GM21528 (cell line): Measurements from ENCODE around the gene SHH.

Source experiments
- ATAC-seq: cut with Tn5 transposase; IDR thresholded peaks from one replicate; pipeline ENCODE4 v1.9.1; 2021; ENCODE audit warnings: mild to moderate bottlenecking, moderate library complexity; ENCODE audit not compliant: unreplicated experiment, low FRiP score

Gene SHH

DNA sequence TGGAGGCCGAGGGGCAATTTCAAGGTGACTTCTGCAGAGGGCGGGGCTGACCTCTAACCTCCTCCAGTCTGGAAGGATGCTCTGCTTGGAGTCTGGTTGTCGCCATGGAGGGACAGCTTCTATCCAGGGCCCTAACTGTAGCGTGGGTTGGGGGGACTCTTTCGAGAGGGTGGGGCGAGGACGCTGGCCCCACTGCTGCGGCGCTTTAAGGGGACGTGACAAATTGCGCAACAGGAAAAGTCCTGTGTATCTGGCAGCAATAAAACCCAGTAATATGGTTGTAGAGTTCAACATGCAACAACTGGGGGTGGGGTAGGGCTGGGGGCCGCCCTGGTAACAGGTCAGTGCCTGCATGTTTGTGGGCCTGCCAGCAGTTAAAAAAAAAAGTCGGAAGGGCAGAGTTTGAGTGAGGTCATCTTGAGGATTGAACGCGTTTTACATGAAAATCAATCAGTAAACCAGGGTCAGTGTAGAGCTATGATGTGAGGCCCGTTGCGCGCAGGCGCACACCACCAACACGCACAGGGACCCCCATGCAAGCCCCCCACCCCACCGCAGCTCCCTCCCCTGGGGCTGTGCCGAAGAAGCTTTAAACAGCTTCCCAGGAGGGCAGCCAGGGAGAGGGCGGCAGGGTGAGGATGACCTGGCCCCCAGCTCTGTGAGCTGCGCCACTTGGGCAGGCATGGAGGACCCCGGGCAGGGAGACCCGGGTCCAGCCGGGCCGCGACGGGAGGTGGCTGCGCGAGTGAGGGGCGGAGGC, 4.3 kb downstream of the SHH start:
- no peak for ATAC-seq

DNA sequence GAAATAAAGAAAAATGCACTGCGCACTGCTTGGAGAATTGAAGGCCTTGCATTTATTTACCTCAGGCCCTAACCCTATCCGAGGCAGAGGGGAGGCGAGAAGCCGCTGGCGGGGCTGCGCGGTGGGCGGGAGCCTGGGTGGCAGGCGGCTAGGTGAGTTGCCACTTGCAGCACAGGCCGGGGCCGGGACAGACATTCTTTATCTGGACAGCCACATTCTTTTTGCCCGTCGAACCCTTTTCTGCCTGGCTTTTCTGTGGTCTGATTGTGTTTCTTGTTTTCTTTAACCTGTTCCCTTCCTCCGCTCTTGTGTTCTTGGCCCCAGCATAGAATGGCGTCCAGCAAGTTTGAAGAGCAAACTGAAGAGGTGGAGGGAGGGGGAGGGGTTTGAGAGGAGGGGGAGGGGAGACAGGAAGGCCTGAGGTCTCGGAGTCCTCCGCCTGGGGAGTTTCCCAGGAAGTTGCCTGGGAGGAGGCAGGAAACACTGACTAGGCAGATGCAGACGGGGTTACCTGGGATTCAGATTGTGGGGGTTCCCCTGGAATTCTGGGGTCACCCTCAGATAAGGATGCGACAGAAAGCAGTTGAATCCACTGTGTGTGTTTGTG, 5.1 kb downstream of the SHH start:
- no peak for ATAC-seq

DNA sequence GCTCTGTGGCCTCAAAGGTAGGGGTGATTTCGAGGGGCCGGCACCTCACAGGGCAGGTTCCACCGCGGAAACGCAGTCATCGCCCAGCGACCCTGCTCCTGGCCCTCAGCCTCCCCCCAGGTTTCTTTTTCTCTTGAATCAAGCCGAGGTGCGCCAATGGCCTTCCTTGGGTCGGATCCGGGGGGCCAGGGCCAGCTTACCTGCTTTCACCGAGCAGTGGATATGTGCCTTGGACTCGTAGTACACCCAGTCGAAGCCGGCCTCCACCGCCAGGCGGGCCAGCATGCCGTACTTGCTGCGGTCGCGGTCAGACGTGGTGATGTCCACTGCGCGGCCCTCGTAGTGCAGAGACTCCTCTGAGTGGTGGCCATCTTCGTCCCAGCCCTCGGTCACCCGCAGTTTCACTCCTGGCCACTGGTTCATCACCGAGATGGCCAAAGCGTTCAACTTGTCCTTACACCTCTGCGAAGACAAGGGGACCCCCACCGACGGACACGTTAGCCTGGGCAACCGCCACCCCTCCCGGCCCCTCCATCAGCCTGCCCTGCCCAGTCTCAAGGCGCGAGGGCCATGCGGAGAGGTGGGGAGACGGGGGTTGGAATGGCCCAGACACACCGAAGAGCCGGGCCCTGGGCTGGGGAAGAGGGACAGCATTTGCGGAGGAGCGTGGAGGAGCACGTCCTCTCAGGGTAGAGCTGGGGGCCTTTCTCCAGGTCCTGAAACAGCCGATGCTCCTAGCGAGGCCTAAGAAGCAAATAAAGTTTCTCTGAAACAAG, 6.0 kb downstream of the SHH start:
- no peak for ATAC-seq

DNA sequence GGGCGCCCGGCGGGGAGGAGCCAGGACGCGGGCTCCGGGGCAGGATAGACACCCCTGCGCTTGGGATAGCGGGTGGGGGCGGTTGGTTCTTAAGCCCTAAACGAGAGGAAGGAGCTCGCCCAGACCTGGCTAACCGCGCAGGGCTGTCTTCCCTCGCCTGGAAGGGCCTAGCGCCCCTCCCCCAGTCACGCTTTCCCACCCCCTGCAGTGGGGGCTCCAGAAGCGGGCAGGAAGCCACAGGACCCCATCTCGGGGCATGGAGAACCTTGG, 6.5 kb downstream of the SHH start:
- ATAC-seq, result peak; percentile 4

DNA sequence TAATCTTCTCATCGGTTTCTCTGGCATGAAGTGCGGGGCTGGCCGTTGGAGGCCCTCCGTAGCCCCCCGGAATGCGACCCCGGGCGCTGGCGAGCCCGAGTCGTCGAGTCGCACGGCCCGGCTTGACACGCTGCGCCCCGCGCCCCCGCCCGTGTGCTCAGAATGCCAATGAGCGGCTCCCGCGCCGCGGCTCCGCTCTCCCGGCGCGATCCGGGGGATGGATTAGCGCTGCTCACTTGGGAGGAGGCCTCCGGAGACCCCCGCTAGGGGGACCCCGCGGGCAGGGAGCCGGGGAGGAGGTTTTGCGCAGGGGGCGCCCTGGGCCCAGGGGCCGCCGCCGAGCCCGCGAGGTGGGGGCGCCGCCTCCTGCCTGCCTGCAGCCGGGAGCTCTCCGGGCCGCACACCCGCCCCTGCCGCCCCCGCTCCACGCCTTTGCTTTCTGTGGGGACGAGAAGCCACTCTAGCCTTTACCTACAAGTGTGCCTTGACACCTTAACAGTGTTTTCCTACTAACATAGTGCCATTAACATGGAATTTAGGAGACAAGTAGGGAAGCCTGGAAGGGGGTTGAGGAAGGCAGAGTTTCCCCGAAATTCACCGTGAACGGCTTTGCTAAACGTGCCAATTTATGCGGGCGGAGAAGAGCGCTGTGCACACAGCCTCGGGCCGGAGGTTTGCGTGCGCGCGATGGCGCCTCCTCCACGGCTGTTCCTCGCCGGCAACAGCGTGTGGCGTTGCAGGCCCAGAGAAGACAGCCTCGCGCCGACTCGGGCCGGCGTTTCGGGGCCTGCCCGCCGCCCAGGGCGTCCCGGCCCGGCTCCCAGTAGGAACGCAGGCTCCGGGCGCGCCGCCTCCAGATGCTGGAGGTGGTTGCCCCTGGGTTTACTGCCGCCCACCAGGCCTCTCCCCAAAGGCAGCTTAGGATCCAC, 7.1 kb downstream of the SHH start:
- peak; percentile 41 for ATAC-seq

DNA sequence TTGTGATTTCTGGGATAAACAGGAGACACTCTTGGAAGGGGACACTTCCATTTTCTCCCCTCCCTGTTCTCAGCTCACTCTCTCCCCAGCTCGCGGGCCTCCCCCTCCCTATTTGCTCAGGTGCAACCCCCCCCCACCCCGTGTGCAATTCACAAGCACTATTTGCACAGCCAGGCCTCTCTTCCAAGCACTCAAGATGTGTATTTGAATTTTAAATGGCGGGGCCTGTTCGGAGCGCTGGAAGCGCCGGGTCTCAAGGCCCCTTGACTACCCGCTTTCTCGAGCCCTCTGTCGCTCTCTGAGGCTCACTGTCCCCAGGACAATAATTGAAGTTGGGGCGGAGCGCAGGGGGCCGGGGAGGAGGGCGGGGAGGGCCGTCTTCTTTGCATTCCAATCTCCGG, 7.8 kb downstream of the SHH start:
- ATAC-seq, result no peak

DNA sequence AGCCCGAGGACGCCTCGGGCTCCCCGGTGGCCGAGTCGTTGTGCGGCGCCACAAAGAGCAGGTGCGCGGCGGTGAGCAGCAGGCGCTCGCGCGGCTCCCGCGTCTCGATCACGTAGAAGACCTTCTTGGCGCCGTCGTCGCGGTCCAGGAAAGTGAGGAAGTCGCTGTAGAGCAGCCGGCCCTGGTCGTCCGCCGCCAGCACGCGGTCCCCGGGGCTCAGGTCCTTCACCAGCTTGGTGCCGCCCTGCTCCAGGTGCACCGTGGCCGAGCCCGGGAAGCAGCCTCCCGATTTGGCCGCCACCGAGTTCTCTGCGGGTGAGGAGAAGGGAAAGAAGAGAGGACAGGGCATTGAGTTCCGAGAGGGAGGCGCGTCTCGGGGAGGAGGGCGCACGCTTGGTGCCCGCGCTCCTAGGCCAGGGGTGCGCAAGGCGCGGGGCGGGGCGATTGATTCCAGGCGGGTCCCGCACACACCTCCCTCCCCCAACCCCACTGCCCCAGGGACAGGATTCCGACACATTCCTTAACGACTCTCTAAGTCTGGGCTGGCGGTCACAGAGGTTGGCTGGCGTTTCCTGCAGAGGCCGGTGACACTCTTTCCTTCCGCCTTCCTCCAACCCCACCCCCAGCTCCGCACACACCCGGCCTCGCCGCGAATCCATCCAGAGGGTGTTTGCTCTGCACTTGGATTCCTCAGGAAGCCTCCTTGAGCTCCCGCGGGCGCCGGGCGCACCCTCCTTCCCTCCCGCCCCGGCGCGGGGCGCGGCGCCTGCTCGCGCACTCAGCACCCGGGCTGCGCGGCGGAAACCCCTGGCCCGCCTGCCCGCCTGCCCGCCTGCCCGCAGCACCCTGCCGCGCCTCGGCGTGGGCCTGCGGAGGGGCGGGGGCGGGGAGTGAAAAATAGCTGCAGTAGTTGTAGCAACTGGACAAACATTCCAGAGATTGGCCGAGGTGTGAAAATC, 8.6 kb downstream of the SHH start:
- ATAC-seq, result no peak

DNA sequence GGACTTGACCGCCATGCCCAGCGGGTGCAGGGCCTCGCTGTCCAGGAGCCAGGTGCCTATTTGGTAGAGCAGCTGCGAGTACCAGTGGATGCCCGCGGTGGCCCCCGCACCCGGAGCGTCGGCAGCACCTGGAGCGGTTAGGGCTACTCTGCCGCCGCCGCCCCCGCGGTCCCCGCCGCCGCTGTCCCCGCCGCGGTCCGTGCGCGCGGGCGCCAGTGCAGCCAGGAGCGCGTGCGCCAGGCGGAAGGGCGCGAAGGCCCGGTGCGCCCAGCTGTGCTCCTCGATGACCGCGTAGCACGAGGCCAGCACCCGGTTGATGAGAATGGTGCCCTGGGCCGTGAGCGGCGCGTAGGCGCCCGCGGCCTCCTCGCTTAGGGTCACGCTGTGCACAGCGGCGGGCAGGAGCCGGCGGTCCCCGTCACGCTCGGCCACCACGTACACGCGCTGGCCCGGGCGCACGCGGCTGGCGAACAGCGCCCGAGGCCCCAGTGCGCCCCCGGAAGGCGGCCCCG, 9.3 kb downstream of the SHH start:
- no peak for ATAC-seq

DNA sequence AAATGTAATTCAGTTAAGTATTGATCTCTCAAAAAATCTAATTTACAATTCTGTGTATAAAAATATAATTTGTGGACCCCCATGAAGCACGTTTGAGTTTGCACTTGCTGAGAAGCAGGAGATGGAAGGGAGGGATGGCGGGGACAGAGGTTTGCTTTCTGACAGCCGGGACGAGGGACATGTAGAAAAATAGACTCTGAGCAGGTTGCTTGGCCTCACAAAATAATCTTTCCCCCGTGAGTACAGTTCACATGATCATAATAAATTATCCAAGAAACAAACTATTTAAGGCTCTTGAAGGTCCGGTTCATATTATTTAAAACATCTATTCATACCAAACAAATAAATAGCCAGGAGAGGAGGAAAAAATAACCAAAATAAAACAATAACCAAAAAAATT, 10.0 kb downstream of the SHH start:
- no peak for ATAC-seq

DNA sequence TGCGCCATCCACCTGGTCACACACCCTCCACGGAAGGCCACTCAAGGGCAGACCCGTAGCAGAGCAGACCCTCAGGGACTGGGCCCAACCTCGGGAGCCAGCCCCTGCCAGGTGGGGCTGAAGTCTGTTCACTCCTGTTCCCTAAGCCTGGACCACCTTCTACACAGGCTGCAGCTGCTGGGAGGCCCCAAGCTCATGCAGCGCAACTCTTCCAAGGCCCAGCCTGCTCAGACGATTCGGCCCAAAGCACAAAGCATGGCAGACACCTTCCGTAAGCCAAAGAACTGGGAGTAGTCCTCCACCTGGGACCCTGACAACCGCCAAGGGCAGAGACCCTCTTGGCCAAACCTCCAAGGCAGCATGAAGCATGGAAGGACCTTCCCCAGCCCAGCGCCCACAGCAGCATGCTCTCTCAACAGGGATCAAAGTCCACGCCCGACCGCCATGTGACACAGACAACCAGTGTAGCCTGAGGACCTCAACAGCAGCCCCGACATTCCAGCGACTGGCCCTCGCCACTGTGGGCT, 11.5 kb downstream of the SHH start:
- ATAC-seq, result no peak

DNA sequence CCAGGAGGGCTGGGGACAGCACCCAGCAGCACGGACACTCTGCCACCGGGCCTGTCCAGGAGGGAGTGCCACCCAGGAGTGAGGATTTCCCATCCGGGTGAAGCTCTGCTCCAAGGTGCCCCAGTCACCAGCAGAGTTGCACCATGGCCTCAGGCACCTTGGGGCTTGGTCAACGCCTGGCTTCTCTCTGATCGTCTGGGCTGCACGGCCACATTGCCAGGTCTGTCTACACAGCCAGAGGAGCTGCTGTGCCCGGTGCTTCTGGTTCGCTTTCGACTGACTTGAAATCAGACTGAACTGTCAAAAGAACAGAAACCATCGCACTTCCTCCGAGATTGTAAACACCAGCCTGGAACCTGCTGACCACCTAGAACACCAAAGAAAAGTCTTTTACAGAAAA, 12.0 kb downstream of the SHH start:
- no peak for ATAC-seq

DNA sequence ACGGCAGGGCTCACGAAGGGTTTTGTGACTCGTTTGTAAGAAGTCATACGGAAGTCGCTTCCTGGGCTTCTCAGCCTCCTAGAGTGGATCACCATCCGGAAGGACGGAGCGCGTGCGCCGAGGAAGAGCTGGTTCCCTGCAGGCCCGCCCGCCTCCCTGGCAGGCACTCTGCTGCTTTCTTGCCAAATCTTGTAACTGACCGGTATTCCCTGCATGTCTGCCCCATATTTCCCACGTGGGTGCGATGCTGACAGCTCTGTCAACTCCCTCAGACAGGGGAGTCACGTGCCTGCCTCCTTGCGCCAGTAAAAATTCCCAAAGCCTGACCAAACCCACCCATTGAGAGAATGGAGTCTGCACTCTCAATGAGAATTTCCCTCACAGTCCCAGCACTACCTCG, 12.7 kb downstream of the SHH start:
- no peak for ATAC-seq

DNA sequence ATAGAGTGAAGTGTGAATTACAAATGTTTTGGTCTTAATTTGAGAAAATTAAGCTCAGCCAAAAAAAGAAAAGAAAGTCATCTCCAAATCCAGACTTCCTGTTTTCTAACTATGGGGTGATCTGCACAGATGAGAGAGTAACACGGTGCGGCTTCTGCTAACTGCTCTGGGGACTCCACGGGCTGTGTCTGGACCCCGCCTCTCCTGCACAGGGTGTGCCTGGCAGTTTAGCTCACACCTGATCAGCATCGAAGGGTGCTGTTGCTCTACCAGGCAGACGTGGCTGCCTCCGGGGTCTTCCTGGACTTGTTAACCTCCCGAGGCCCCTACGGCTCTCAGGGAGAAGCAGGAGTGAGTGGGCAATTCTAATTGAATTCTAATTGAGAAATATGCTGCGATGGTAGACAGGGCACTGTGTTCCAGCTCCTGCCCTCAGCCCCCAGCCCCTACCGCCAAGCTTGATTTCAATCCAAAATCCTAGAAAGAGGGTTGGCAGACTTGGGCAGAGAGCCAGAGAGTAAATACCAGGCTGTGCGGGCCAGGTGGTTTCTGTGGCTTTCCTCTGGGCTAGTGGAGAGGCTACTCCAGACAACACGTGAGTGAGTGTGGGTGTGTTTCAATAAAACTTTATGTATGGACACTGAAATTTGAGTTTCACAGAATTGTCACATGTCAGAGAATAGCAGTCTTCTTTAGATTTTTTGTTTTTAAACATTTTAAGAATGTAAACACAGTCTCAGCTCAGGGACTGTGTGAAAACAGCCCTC, 13.4 kb downstream of the SHH start:
- no peak for ATAC-seq

DNA sequence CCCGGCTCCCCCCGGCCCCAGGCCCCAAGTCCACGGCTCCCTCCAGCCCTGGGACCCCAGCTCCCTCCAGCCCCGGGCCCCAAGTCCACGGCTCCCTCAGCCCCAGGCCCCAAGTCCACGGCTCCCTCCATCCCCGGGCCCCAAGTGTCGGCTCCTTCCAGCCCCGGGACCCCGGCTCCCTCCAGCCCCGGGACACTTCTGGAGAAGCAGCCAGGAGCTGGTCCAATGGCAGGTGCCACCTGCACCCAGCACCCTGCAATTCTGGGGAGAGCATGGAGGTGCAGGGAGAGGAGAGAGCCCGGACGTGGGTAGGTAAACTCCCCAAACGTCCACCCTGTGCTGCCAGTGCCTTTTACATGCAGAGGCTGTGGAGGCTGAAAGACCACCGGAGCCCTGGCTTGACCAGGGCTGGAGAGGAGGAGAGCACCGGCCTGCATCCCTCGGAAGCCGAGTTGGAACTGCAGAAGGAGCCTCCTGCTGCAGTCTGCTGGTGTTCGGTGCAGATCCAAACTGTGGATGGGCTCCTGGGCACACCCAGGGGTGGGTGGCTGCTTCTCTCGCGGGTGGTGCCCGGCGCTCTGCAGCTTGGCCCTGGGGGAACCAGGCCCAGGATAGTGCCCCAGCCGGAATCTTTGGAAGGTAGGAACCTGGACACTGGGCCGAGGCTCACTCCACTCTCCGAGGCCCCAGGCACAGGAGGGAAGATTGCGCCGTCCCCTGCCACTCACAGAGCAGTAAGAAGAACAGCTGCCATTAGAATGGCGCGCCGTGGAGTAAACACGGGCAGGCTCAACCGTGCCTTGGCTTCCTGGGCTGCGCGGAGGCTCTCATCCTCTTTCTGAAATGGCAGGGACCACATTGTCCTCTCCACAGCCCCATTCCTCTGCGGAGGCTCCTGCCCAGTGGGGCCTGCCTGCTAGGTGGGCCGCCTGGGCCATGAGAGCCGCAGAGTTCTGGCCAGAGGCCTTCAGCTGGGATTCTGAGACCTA, 14.7 kb downstream of the SHH start:
- no peak for ATAC-seq

DNA sequence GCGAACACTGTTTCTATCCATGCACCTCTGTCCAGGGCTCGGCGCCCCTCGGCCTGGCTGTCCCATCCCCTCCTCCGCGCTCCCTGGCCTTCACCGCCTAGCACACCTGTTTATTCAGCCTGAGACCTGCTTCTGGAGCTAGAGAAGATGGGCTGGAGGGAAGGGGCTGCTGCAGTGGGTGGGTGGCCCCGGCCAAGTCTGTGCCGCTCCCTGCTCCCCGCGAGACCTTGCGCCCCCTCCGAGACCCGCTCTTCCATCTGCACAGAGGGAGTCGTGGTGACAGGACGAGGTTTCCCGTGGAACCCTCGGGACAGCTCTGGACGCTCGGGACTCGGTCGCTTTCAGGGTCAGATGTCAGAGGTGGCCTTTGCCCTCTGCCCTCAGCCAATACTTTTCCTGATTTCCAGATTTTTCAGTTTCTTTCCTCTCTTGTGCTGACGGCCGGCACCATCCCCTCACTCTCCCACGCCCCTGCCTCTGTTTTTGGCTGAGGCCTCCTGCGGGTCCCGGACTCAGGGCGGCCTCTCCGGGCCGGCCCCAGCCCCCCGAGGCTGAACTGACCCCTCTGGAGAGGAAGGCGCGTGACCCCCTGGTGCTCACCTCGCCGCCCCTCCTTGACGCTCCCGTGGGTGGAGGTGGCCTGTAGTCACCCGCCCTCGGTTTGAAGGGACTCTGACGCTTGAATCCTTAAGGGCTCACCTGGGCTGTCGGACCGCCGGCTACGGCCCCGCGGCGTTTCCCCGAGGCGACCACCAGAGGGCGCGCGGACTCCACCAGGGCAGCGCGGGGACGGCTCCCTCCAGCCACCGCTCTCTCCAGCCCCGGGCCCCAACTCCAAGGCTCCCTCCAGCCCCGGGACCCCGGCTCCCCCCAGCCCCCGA, 15.6 kb downstream of the SHH start:
- peak; percentile 82 for ATAC-seq

DNA sequence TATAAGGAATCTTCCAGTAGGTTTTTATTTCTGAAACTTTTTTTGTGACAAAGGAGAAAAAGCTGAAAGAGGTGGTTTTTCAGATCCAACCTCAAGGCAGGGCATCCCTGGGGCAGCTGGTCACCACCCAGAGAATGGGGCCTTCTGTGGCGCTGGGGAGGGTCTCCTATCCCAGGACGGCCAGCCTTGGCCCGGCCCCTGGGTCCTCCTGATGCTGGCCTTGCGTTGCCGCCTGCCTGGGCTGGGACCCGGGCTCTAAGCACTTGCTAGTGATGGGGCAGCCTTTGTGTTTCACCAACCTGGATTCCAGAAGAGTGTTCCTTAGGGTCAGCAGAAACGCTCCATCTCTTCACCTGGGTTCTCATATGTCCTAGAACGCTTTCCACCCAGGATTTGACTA, 16.3 kb downstream of the SHH start:
- ATAC-seq, result no peak
